Activated T-cell treated with anti-CD3 and anti-CD28 coated beads, Interleukin-2, amount 50 U/mL, for 1 hour (primary cell): Measurements from ENCODE around the gene TENT5C.

Experiments used
- DNase-seq: peaks from one replicate; pipeline ENCODE4 v3.0.0-alpha.2; 2020

The TENT5C gene

GRCh38 chr1:117574161-117574835, 31.6 kb upstream of the TENT5C start:
- no peak for DNase-seq

GRCh38 chr1:117575586-117576225, 30.1 kb upstream of the TENT5C start:
- DNase-seq, result no peak

GRCh38 chr1:117576236-117576635, 29.6 kb upstream of the TENT5C start:
- DNase-seq, result no peak

- DNase-seq, result no peak
Observed at GRCh38 chr1:117577191-117577885, 28.5 kb upstream of the TENT5C start.

GRCh38 chr1:117578466-117578865, 27.4 kb upstream of the TENT5C start:
- DNase-seq, result no peak

GRCh38 chr1:117579221-117579906, 26.5 kb upstream of the TENT5C start:
- DNase-seq, result no peak

GRCh38 chr1:117580436-117580835, 25.4 kb upstream of the TENT5C start:
- DNase-seq, result no peak

- no peak for DNase-seq
Observed at GRCh38 chr1:117580882-117581281, 25.0 kb upstream of the TENT5C start.

- no peak for DNase-seq
Observed at GRCh38 chr1:117581391-117581943, 24.4 kb upstream of the TENT5C start.

- no peak for DNase-seq
Observed at GRCh38 chr1:117582451-117582850, 23.4 kb upstream of the TENT5C start.

GRCh38 chr1:117583247-117583646, 22.6 kb upstream of the TENT5C start:
- no peak for DNase-seq

- DNase-seq, result no peak
Observed at GRCh38 chr1:117584181-117584580, 21.7 kb upstream of the TENT5C start.

GRCh38 chr1:117585086-117585485, 20.8 kb upstream of the TENT5C start:
- no peak for DNase-seq

GRCh38 chr1:117586337-117586736, 19.5 kb upstream of the TENT5C start:
- no peak for DNase-seq

GRCh38 chr1:117586747-117587498, 18.9 kb upstream of the TENT5C start:
- DNase-seq, result no peak

- DNase-seq, result no peak
Observed at GRCh38 chr1:117587499-117588356, 18.1 kb upstream of the TENT5C start.

- DNase-seq, result no peak
Observed at GRCh38 chr1:117589544-117589943, 16.3 kb upstream of the TENT5C start.

GRCh38 chr1:117590273-117590925, 15.4 kb upstream of the TENT5C start:
- DNase-seq, result no peak

GRCh38 chr1:117591252-117591651, 14.6 kb upstream of the TENT5C start:
- DNase-seq, result no peak

- DNase-seq, result no peak
Observed at GRCh38 chr1:117592155-117592554, 13.7 kb upstream of the TENT5C start.
